ENCODE data around the gene TRAIP. TPM values are rescaled to one million over a fixed set of nuclear protein-coding genes. Genes with fewer than 3 reads are reported as not detected.
A peak's percentile ranks its signal among the peaks of the same experiment; 100 is the strongest.

TRAIP gene
- total RNA-seq, 1 donor from 2014 or later: 16.2 TPM

DNA sequence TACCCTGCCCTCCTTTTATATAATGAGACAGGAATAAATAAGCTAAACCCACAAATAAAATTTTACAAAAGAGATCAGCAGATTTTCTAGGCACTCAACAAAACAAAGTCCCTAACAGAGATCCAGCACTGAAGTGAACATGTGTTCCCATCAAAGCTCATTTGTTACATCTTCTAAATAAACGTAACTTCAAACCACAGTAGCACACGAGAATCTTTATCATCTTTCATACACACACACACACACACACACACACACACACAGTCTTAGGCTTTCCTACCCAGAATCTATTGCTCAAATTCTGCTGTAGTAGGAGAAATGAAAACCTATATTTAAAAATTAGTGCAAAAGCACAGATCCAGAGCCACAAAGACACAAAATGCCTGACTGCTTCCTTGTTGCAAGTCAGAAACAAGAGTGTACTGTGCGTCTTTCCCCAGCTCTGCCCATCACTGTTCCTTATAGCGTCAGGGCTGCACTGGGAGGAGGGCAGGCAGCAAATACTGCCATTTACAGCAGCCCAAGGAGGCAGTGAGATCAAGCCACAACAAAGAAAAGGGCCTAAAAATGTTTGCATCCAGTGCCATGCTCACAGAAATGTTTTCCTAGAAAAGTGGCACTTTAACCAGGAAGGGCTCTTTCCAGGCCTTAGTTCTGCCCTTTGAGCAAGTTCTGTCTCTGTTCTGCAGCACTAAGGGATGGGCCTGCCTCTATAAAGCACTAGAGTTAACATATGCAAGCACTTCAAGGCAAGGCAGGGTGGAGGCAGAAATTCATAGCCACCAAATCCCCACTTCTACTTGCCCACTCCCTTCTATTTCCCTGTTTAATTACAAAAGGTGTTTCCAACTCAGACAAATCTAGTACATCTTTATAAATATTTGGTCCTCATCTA, 76.0 kb downstream of the TRAIP start:
- H3K9me3 Mint-ChIP-seq (ENCODE audit: low read depth): no peaks in the 10 kb centered on the region
- H3K4me3 Mint-ChIP-seq (ENCODE audit: low read depth): no peak overlapping the region

DNA sequence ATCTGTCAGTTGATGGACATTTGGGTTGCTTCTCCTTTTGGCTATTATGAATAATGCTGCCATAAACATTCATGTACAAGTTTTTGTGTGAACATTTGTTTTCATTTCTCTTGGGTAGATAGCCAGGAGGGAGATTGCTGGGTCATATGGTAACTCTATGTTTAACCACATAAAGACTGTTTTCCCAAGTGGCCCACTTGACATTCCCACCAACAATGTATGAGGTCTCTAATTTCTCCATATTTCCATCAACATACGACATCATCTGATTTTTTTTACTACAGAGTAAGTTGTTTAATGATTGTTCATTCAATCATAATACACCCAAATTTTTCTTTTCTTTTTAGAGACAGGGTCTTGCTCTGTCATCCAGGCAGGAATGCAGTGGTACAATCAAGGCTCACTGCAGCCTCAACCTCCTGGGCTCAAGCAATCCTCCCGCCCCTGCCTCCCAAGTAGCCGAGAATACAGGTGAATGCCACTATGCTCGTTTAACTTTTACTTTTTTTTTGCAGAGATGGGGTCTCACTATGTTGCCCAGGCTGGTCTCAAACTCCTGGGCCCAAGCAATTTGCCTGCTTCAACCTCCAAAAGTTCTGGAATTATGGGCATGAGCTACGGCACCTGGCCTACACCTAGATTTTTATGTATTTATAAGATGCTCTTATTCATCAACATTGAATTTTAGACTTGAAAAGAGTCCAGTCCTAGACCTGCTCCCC, 76.8 kb downstream of the TRAIP start:
- Mint-ChIP-seq H3K4me1 (ENCODE audit: low read depth) (peaks cover 2% of the 10 kb centered on the region), H3K9me3 (ENCODE audit: low read depth) (no peaks in the 10 kb centered on the region), H3K27ac (no peak overlapping the region), H3K36me3 (ENCODE audit: insufficient read depth) (peaks cover 7% of the 10 kb centered on the region), H3K27me3 (no peaks in the 10 kb centered on the region), H3K4me3 (ENCODE audit: low read depth) (no peak overlapping the region)
- no peak for DNase-seq (ENCODE audit: low spot score, unreplicated experiment)
- TF ChIP-seq, protein P1, sequence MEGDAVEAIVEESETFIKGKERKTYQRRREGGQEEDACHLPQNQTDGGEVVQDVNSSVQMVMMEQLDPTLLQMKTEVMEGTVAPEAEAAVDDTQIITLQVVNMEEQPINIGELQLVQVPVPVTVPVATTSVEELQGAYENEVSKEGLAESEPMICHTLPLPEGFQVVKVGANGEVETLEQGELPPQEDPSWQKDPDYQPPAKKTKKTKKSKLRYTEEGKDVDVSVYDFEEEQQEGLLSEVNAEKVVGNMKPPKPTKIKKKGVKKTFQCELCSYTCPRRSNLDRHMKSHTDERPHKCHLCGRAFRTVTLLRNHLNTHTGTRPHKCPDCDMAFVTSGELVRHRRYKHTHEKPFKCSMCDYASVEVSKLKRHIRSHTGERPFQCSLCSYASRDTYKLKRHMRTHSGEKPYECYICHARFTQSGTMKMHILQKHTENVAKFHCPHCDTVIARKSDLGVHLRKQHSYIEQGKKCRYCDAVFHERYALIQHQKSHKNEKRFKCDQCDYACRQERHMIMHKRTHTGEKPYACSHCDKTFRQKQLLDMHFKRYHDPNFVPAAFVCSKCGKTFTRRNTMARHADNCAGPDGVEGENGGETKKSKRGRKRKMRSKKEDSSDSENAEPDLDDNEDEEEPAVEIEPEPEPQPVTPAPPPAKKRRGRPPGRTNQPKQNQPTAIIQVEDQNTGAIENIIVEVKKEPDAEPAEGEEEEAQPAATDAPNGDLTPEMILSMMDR (IDR thresholded peaks at IDR 0.05; ENCODE audit: unreplicated experiment): no peak

More for the DNA sequence above, 76.0 kb downstream of the TRAIP start:
- H3K36me3 Mint-ChIP-seq (ENCODE audit: insufficient read depth): peaks cover 9% of the 10 kb centered on the region
- H3K27me3 Mint-ChIP-seq: no peaks in the 10 kb centered on the region
- no peak for DNase-seq (ENCODE audit: low spot score, unreplicated experiment)
- peak overlapping the region; percentile 60 for H3K27ac Mint-ChIP-seq
- peaks cover 5% of the 10 kb centered on the region for H3K4me1 Mint-ChIP-seq (ENCODE audit: low read depth)
- TF ChIP-seq, protein P1 (IDR thresholded peaks at IDR 0.05; ENCODE audit: unreplicated experiment): no peak

Small RNA genes within 50 kb of the gene (microRNA-seq; reads per million reads assigned to microRNA genes)
- gene MIR5193 (ENCODE audit: borderline number of aligned reads, unreplicated experiment): not detected

Other genes with a start within 250 kb of the TRAIP start
- gene APEH, start 182.2 kb downstream of the TRAIP start, total RNA-seq: 160 and 178 TPM in 2 replicates
- 45.2 and 47.5 TPM in 2 replicates for gene MST1, start 167.1 kb downstream of the TRAIP start, total RNA-seq
- 52.2 and 54.4 TPM in 2 replicates for gene RNF123, start 167.0 kb downstream of the TRAIP start, total RNA-seq
- 0.86 TPM in 1 of 2 replicates, not detected in the other for gene AMIGO3, start 136.9 kb downstream of the TRAIP start, total RNA-seq
- gene GMPPB, start 132.6 kb downstream of the TRAIP start, total RNA-seq: 31.2 and 34.3 TPM in 2 replicates
- 43.4 and 46.3 TPM in 2 replicates for gene IP6K1, start 70.0 kb downstream of the TRAIP start, total RNA-seq
- gene CDHR4, start 56.7 kb downstream of the TRAIP start, total RNA-seq: not detected in 2 replicates
- gene INKA1, start 53.3 kb downstream of the TRAIP start, total RNA-seq: not detected in 2 replicates
- 1.2 and 2.2 TPM in 2 replicates for gene UBA7, start 42.6 kb downstream of the TRAIP start, total RNA-seq
- 1.6 and 2.1 TPM in 2 replicates for gene CAMKV, start 13.3 kb upstream of the TRAIP start, total RNA-seq
- gene MST1R, start 47.3 kb upstream of the TRAIP start, total RNA-seq: 4.4 and 6.5 TPM in 2 replicates
- 6.4 and 8.8 TPM in 2 replicates for gene MON1A, start 73.2 kb upstream of the TRAIP start, total RNA-seq
- gene RBM6, start 83.6 kb upstream of the TRAIP start, total RNA-seq: 144 and 151 TPM in 2 replicates
- gene RBM5, start 232.4 kb upstream of the TRAIP start, total RNA-seq: 317 and 322 TPM in 2 replicates